GM19468 (cell line): ENCODE measurements around the gene TIMM44.

ENCODE experiments used
- ATAC-seq: cut with Tn5 transposase; IDR thresholded peaks from one replicate; pipeline ENCODE4 v1.9.1; 2021; ENCODE audit warnings: mild to moderate bottlenecking, moderate library complexity, moderate number of reproducible peaks; ENCODE audit not compliant: unreplicated experiment; ENCODE audit errors: extremely low read depth

TIMM44 gene

GRCh38 chr19:7916103-7916954 is 27.1 kb downstream of the TIMM44 start:
- ATAC-seq = no peak

- no peak for ATAC-seq
Observed at GRCh38 chr19:7915250-7916102, 28.0 kb downstream of the TIMM44 start.

- ATAC-seq = no peak
Observed at GRCh38 chr19:7914598-7915045, 28.8 kb downstream of the TIMM44 start, which contains the start of gene TGFBR3L. Gene TGFBR3L (plus strand): TSS chr19:7914830.

GRCh38 chr19:7914099-7914498 is 29.4 kb downstream of the TIMM44 start:
- no peak for ATAC-seq

GRCh38 chr19:7913652-7914051 is 29.8 kb downstream of the TIMM44 start:
- no peak for ATAC-seq

- no peak for ATAC-seq
Observed at GRCh38 chr19:7912697-7913564, 30.5 kb downstream of the TIMM44 start.

DNA sequence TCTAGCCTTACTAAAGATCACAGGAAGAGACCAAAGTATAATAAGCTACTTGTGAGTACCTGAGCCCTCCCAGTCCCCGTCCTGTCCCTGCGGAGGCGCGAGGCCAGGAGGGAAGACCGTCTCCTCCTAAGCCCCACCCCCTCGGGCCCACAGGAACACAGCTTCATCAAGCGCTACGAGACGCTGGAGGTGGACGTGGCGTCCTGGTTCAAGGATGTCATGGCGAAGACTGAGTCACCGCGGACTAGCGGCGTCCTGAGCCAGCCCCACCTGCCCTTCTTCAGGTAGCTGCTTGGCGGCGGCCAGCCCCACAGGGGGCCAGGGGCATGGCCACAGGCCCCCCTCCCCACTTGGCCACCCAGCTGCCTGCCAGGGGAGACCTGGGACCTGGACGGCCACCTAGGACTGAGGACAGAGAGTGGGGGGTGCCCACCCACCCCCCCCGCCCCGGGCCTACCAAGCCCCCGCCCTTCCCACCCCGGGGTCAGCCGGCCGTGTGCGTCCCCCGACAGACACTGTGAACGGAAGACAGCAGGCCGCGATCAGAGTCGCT is 31.2 kb downstream of the TIMM44 start:
- ATAC-seq = no peak

DNA sequence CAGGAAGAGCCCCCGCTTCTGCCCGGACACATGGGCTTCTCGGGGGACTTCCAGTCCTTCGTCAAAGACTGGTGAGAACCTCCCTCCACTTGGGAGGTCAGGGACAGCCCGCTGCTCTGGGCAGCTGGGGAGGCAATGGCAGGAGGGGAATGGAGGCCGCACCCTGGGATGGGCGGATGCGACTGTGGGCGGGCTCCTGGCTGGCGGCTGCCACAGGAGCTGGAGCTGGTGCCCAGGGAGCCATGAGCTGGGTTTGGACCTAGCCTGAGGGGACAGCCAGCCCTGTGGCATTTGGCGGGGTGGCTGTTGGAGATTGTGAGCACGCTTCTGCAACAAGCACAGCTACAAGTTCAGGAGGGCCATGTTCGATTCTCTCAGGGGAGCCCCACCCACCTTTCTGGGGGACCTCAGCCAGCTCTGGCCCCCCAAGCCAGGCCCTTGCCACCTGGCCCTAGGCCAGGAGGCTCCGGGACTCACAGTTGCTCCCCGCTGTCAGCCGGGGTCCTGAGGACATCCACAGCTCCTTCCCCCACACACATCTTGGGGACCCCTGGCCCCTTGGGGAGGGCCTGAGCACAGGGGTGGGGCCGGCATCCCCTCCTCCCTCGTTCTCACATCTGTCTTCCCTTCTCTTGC is 31.8 kb downstream of the TIMM44 start:
- ATAC-seq = no peak

GRCh38 chr19:7910321-7911161 is 32.9 kb downstream of the TIMM44 start:
- ATAC-seq = no peak

DNA sequence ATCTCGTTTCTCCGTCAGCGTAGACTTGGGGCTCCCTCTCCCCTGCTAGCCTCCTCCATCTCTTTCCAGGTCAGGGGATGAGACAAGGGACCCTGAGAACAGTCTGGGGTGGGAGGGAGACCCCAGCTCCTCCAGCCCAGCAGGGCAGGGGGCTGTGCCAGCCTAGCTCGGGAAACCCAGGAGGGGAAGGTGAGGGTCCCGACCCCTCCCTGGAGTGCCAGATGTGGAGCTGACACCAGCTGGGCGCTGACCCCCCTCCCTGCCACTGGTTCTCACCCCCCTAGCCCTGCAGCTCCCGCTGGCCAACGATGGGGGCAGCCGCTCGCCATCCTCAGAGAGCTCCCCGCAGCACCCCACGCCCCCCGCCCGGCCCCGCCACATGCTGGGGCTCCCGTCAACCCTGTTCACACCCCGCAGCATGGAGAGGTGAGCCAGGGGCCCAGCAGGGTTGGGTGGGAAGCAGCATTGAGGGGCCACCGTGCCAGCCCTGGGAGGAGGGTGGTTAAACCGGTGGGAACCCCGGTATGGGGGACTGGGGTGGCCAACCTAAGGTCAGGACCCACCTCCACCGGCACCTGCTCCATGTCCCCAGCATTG is 33.9 kb downstream of the TIMM44 start:
- no peak for ATAC-seq

DNA sequence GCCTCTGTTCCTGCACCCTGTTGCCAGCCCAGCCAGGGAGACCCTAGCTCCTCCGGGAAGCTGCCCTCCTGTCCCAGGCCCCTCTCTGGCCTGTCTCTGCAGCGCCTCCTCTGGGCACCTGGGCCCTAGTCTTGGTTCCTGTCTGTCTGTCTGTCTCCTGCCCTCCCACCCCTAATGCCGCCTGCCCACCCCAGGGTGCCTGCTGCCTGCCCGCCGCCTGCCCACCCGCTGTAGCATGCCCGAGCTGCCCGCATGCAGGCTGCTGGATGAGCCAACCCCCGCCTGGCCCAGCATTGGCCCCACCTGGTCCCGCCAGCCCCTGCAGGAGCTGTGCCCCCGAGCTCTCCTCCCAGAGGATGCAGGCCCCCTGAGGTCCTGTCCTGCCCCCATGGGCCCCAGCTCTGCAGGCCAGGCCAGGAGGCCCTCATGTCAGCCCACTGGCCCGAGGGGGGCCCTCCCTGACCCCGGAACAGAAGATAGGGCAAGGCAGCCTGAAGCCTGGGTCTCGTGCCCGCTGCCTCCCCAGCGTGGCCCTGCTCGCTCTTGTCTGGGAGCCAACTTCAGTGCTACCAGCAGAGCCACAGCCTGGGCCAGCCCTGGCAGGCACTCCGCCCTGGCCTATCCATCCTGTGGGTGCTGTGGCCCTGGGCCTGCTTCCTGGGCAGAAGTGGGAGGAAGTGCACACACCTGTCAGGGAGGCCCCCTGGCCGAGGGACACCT is 34.6 kb downstream of the TIMM44 start:
- no peak for ATAC-seq

DNA sequence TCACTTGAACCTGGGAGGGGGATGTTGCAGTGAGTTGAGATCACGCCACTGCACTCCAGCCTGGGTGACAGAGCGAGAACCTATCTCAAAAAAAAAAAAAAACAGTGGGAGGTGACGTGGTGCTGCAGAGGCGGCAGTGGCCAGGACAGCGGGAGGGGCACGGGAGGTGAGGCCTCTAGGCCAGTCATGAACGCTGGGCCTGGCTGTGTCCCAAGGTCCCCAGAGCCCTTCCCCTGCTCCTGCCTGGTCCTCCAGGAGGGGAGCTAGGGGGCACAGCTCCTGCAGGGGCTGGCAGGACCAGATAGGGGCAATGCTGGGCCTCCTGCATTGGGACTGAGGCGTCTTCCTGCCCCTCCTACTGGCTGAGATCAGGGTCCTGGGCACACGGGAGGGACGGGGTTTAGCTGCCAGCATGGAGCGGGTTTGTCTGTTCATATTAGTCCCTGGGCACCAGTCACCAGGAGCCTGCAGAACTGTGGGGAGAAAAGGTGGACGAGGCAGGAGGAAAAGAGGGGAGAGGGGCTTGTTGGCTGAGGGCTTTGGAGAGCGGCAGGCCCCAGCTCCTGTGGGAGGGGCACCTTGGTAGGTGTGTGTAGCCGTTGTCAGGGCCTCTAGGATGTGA is 35.3 kb downstream of the TIMM44 start:
- no peak for ATAC-seq

DNA sequence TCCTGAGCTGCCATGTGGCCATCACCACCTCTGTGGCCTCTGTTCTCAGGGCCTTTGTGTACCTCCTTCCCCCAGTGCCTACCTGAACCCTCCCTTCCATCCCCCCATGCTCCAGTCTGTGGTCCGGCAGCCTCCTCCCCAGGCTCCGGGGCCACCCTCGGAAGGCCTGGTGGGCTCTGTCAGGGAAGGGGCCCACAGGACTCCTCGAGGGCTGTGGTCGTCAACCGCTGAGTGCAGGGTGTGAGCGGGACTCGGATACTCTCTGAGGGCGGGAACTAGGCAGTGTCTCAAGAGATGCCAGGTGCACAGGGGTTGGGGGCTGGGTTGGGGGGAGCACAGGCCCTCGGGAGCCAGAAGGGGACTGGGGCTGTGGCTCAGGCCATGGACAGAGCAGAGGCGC is 35.9 kb downstream of the TIMM44 start:
- ATAC-seq = no peak

GRCh38 chr19:7907122-7907521 is 36.3 kb downstream of the TIMM44 start:
- ATAC-seq = no peak

GRCh38 chr19:7905859-7906258 is 37.6 kb downstream of the TIMM44 start:
- ATAC-seq = no peak

DNA sequence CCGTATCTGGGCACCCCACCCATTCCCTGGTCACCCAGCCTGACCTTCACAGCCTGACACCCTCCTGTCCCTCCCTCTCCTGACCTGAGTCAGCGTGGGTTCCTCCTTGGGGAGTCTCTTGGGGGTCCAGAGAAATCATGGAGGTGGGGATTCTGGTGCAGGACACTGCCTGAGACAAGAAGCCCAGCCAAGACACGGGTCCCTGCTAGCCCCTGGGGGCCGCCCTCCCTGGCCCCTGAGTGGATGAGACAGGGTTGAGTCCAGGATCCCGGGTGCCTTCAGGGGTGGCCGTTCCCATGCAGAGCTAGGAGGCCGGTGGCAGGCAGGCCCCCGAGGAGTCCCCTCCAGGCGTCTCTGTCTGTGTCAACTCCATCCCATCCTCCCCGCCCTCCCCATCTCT is 38.2 kb downstream of the TIMM44 start:
- ATAC-seq = no peak
